HG03097 (cell line): Measurements from ENCODE around the gene CFAP74.

Experiments used
- ATAC-seq: cut with Tn5 transposase; IDR thresholded peaks from one replicate; pipeline ENCODE4 v1.9.1; 2021; ENCODE audit not compliant: unreplicated experiment, low FRiP score

CFAP74 gene

GRCh38 chr1:2003541-2004131 is at the start of gene CFAP74:
Gene CFAP74, minus strand, starts transcription at chr1:2003786. Its CDS starts 12,830 bp downstream, at chr1:1990956.
- ATAC-seq = no peak

GRCh38 chr1:2053217-2053616 is 49.6 kb upstream of the CFAP74 start:
- no peak for ATAC-seq

- ATAC-seq = no peak
Measured at GRCh38 chr1:2052756-2053155, 49.2 kb upstream of the CFAP74 start.

- no peak for ATAC-seq
Measured at GRCh38 chr1:2052054-2052679, 48.6 kb upstream of the CFAP74 start.

GRCh38 chr1:2050793-2051682 is 47.5 kb upstream of the CFAP74 start:
- ATAC-seq = no peak

GRCh38 chr1:2050461-2050792 is 46.8 kb upstream of the CFAP74 start:
- no peak for ATAC-seq

- ATAC-seq = no peak
Measured at GRCh38 chr1:2049718-2050431, 46.3 kb upstream of the CFAP74 start, which contains the start of gene PRKCZ. Gene PRKCZ, plus strand, starts transcription at chr1:2050411. Its CDS starts 220 bp downstream, at chr1:2050631.

- no peak for ATAC-seq
Measured at GRCh38 chr1:2049225-2049717, 45.7 kb upstream of the CFAP74 start.

- no peak for ATAC-seq
Measured at GRCh38 chr1:2047749-2048729, 44.5 kb upstream of the CFAP74 start.

- ATAC-seq = no peak
Measured at GRCh38 chr1:2046953-2047748, 43.6 kb upstream of the CFAP74 start.

- ATAC-seq = no peak
Measured at GRCh38 chr1:2046174-2046917, 42.8 kb upstream of the CFAP74 start.

- no peak for ATAC-seq
Measured at GRCh38 chr1:2045468-2046173, 42.0 kb upstream of the CFAP74 start.

GRCh38 chr1:2044510-2045319 is 41.1 kb upstream of the CFAP74 start:
- ATAC-seq = no peak

GRCh38 chr1:2043886-2044285 is 40.3 kb upstream of the CFAP74 start:
- no peak for ATAC-seq

GRCh38 chr1:2042830-2043773 is 39.5 kb upstream of the CFAP74 start:
- no peak for ATAC-seq

GRCh38 chr1:2041887-2042286 is 38.3 kb upstream of the CFAP74 start:
- no peak for ATAC-seq
